HG03060 (cell line): Measurements from ENCODE around the gene FIZ1.

Experiments used
- ATAC-seq: cut with Tn5 transposase; IDR thresholded peaks from one replicate; pipeline ENCODE4 v1.9.1; 2021; ENCODE audit warnings: low read depth, moderate number of reproducible peaks; ENCODE audit not compliant: unreplicated experiment

Gene FIZ1

GRCh38 chr19:55614711-55615542 lies 15.6 kb upstream of the FIZ1 start:
- no peak for ATAC-seq

DNA sequence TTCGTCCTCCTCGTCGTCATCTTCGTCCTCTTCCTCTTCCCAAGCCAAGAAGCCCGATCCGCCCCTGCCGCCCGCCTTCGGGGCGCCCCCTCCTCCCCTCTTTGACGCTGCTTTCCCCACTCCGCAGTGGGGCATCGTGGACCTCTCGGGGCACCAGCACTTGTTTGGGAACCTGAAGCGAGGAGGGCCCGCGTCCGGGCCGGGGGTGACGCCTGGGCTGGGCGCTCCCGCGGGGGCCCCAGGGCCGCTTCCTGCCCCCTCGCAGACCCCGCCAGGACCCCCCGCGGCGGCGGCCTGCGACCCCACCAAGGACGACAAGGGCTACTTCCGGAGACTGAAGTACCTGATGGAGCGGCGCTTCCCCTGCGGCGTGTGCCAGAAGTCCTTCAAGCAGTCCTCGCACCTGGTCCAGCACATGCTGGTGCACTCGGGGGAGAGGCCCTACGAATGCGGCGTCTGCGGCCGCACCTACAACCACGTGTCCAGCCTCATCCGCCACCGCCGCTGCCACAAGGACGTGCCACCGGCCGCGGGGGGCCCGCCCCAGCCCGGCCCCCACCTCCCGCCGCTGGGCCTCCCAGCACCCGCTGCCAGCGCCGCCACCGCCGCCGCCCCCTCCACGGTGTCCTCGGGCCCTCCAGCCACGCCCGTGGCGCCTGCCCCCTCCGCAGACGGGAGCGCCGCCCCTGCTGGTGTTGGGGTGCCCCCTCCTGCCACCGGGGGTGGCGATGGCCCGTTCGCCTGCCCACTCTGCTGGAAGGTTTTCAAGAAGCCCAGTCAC lies 14.8 kb upstream of the FIZ1 start:
- no peak for ATAC-seq

GRCh38 chr19:55613396-55613795 lies 14.1 kb upstream of the FIZ1 start:
- no peak for ATAC-seq

DNA sequence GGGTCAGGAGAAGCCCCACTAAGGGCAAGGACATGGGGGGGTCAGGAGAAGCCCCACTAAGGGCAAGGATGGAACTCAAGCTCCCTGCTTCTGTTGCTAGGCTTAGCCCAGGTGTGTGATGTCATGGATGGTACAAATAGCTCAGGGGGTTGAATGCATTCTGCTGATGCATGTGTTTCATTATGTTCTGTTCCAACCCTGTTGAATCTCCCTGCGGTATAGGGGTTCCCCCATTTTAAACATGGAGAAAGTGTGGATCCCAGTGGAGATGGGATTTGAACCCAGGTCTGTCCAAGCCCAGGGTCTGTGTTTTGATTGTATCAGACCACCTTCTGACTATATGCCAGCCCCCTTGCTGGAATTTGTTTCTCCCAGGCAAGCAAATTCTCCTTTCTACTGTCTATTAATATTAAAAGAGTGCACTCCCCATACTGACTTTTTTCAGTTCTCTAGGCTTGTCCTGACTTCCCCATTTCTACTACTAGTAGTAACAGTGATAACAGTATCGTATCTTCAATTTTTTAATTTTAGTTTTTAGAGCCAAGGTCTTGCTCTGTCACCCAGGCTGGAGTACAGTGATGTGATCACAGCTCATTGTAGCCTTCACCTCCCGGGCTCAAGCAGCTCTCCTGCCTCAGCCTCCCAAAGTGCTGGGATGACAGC lies 12.8 kb upstream of the FIZ1 start:
- no peak for ATAC-seq

DNA sequence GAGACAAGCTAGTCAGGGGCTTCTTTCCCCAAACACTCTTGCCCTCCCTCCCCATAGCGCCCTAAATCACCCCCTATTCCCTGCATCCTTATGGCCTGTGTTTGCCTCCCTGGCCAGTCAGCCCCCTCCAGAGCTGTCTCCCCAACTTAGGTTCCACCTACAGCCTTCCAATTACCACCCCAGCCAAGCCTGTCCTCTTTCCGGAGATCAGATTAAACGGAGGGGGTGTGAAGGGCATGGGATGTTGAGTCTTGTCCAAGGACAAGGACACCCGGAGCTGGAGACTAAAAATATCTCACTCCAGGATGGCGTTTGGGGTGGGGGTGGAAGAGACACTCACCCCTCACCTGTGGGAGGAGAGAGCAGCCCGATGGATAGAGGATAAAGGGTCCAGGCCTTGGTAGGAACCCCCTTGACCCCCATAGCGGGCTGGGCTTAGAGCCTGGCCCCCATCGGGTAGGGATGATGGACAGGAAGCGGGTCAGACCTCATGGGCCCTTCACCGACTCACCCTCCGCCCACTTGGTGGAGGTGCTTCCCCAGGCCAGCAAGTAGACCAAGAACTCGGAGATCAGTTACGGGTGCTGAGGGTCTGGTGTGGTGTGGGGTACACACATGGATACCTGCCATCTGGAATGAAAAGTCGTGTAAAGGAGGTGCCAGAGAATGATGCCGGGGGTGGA lies 12.1 kb upstream of the FIZ1 start:
- ATAC-seq, result no peak

DNA sequence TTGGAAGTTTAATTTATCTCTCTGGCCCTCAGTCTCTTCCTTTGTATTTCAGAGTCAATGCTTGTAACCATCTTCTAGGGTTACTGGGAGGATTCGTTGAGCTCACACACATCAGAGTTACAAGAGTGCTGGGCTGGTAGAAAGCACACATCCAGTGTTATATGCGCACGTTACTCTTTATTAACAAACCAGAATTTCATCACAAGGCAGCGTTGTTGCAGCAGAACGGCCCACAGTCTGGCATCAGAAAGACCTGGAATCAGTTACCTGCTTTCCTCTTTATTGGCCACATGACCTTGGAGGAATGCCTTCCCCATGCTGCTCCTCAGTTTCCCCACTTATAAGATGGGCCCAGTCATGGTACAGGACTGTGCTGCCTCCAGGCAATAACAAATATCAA lies 10.0 kb upstream of the FIZ1 start:
- no peak for ATAC-seq

GRCh38 chr19:55606817-55607216 lies 7.5 kb upstream of the FIZ1 start:
- no peak for ATAC-seq

- ATAC-seq, result no peak
These were observed 7.1 kb upstream of the FIZ1 start for GRCh38 chr19:55606471-55606787.

DNA sequence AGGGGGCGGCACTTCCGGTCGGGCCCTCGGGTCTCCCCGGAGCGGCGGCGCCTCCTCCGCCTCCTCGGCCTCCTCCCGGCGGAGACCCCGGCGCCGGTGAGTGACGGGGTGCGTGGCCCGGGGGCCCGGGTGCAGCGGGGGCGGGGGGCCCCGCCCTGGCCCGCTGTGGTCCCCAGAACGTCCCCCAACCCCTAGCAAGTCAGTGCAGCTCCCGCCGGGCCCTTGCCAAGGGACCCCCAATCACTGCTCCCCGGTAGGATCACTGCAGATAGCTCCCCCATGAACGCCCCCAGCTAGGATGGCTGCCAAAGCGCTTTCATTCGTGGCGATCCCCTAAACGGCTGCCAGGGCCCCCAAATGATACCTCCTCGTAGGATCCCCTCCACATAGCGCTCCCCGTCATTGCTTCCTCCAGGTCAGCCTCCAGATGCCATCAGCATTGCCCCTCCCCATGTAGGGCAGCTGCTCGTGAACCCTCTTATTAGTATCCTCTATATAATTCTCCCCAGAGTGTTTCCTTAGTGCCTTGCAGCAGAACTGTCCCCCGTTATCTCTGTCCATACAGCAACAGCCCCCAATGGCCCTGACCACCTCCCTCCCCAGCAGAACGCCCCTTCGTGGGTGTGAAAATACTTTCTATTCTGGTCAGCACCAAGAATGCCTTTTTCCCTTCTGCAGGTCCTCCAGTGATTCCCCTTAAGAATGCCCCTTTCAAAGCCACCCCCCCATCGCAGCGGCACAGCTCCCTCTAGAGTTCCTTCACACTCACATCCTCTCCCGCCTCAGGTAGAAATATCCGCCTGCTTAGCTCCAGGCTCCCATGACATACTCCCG lies 6.5 kb upstream of the FIZ1 start, which contains the start of gene ZNF865:
Gene ZNF865, plus strand, starts transcription at position 11 of the 834 bp plus-strand sequence. CDS start 7,972 bp downstream, outside the sequence.
- ATAC-seq, result no peak

DNA sequence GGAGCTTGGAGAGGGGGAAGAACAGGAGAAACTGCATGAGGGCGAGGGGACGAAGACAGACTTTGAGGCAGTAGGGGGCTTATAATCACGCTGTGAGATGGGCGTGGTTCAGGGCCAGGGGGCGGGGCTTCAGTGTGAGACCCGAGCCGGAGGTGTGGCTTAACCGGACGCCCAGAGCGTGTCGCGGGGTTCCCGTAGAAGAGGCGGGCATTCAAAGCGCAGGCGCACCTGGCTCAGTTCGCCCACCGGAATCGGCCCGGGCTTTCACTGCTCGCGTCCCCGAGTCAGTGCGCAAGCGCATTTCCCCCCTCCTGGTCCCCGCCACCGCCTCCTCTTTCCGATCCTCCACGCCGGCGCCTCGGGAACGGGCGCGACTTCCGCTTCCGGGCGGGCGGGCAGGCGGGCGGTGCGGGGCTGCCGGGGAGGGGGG lies 5.9 kb upstream of the FIZ1 start:
- peak; percentile 42 for ATAC-seq

DNA sequence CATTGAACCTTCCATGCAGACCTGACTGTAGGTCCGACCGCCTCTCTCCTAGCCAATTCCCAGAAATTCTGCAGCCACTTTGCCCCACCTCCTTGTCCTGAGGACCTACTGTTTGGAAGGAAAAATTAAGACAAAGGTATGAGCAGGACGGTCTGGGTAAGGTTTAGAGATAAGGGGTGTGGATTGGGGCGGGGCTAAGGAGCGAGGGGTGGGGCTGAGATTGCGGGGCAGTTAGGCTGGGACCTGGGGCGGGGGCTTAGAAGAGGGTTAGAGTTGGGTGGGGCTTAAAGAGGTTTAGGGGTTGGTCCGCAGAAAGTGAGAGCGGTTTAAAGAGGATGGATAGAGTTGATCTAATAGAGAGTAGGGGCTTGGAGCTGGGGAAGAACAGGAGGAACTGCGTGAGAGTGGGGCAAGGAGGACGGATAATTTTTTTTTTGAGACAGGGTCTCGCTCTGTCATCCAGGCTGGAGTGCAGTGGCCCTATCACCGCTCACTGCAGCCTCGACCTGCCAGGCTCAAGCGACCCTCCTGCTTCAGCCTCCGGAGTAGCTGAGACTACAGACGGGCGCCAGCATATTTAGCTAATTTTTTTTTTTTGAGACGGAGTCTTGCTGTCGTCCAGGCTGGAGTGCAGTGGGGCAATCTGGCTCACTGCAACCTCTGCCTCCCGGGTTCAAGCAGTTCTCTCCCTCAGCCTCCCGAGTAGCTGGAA lies 4.4 kb upstream of the FIZ1 start:
- no peak for ATAC-seq

DNA sequence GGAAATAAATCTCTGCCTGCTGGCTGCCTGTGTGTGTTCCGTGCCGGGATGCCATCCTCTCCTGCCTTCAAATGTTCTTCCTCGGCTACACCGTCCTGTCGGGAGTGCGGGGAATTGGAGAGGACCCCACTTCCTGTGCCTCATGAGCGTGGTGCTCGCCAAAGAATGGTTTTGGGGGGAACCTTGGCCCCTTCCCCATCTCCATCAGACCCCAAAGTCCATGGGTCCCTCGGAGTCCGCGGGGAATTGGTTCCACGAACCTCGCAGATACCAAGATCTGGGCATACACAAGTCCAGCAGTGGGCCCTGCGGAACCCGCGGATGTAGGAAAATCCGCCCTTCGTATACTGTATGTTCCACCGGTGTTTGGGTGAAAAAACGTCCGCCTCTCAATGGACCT lies 3.8 kb upstream of the FIZ1 start:
- ATAC-seq, result no peak

DNA sequence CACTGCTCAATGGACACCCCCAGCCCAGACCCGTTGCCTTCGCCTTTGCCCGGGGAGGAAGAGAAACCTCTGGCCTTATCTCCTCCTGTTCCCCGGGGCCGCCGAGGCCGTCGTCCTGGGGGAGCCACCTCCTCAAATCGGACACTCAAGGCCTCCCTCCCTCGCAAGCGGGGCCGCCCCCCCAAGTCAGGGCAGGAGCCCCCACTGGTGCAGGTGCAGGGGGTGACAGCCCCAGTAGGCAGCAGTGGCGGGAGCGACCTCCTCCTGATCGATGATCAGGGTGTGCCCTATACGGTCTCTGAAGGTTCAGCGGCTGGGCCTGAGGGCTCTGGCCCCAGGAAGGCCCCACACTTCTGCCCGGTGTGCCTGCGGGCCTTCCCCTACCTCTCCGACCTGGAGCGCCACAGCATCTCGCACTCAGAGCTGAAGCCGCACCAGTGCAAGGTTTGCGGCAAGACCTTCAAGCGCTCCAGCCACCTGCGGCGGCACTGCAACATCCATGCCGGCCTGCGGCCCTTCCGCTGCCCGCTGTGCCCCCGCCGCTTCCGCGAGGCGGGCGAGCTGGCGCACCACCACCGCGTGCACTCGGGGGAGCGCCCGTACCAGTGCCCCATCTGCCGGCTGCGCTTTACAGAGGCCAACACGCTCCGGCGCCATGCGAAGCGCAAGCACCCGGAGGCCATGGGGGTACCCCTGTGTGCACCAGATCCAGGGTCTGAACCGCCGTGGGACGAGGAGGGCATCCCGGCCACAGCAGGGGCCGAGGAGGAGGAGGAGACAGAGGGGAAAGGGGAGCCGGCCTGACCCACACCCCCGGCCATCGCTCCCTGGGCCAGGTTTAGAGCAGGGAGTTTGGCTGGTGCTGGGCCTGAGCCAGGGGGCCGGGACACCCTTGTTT lies 3.0 kb upstream of the FIZ1 start:
- no peak for ATAC-seq

GRCh38 chr19:55601084-55601483 lies 1.8 kb upstream of the FIZ1 start:
- ATAC-seq, result no peak

- no peak for ATAC-seq
These were observed 1.3 kb upstream of the FIZ1 start for GRCh38 chr19:55600662-55601028.

GRCh38 chr19:55599842-55600661 lies 735 bp upstream of the FIZ1 start, which contains the start of gene ZNF524:
TSS of gene ZNF524 (plus strand) at chr19:55600288. CDS start at chr19:55602113, 1,825 bp downstream.
- peak; percentile 30 for ATAC-seq

GRCh38 chr19:55598719-55599467 lies 424 bp downstream of the FIZ1 start:
- peak; percentile 62 for ATAC-seq
